GM21515 (cell line): ENCODE results near the gene PLIN4.
"Not testable (repeated sequence)": the region's sequence is repeated elsewhere in the genome, so short reads cannot be mapped to it uniquely, and the experiment has no call there.

Source experiments
- ATAC-seq: cut with Tn5 transposase; IDR thresholded peaks from one replicate; pipeline ENCODE4 v1.9.1; 2021; ENCODE audit not compliant: unreplicated experiment

Gene PLIN4, protein sequence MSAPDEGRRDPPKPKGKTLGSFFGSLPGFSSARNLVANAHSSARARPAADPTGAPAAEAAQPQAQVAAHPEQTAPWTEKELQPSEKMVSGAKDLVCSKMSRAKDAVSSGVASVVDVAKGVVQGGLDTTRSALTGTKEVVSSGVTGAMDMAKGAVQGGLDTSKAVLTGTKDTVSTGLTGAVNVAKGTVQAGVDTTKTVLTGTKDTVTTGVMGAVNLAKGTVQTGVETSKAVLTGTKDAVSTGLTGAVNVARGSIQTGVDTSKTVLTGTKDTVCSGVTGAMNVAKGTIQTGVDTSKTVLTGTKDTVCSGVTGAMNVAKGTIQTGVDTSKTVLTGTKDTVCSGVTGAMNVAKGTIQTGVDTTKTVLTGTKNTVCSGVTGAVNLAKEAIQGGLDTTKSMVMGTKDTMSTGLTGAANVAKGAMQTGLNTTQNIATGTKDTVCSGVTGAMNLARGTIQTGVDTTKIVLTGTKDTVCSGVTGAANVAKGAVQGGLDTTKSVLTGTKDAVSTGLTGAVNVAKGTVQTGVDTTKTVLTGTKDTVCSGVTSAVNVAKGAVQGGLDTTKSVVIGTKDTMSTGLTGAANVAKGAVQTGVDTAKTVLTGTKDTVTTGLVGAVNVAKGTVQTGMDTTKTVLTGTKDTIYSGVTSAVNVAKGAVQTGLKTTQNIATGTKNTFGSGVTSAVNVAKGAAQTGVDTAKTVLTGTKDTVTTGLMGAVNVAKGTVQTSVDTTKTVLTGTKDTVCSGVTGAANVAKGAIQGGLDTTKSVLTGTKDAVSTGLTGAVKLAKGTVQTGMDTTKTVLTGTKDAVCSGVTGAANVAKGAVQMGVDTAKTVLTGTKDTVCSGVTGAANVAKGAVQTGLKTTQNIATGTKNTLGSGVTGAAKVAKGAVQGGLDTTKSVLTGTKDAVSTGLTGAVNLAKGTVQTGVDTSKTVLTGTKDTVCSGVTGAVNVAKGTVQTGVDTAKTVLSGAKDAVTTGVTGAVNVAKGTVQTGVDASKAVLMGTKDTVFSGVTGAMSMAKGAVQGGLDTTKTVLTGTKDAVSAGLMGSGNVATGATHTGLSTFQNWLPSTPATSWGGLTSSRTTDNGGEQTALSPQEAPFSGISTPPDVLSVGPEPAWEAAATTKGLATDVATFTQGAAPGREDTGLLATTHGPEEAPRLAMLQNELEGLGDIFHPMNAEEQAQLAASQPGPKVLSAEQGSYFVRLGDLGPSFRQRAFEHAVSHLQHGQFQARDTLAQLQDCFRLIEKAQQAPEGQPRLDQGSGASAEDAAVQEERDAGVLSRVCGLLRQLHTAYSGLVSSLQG (N-terminal part only)

GRCh38 chr19:4518345-4519171 lies at the start of gene PLIN4:
Gene PLIN4 (minus strand): TSS chr19:4518486. CDS start chr19:4518272, 214 bp downstream.
- ATAC-seq, result no peak

DNA sequence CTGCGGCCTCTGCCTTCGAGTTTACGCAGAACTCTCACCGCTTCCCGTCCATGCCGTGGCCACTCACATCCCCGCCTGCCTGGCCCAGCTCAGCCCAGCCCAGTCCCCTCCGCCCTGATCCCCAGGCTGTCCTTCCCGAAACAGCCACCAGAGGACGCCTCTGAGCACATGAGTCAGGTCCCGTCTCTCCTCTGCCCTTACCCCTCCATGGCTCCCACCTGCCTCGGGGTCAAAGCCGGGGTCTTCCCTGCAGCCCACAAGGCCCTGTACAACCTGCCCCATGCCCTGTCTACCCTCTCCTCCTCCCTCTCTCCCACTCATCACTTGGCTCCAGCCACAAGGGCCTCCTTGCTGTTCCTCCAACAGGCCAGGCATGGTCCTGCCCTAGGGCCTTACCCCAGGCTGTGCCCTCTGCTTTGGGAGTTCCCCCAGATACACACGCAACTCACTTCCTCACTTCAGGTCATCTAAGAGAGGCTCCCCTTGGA lies 49.3 kb upstream of the PLIN4 start:
- ATAC-seq, result no peak

DNA sequence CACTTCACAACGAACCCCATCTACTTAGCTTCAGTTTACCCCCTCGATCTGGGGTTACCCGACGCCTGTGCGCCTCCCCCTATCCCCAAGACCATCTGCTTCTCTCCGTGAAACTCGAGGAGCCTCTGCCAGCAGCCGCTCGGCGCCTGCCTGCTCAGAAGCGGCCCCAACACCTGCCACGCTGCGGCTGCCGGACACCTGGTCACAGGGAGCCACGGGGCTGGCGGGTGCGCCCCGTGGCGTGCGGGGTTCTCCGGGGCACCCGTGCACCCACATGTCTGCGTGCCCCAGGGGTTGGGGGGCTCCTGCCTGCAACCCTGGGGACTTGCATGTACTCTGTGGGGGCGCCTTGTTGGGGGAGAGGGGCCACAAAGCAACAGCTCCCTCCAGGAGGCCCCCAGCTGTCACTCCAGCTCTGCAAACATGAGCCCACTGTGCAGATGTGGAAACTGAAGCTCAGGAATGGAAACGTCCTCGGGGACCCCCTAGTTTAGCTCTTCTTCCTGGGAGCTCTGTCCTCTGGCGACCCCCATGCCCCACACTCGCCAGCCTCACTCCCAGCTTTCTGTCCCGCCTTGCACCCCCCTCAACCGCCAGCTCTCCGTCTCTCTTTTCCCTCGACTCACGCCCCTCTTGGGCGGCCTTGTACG lies 48.2 kb upstream of the PLIN4 start:
- no peak for ATAC-seq

DNA sequence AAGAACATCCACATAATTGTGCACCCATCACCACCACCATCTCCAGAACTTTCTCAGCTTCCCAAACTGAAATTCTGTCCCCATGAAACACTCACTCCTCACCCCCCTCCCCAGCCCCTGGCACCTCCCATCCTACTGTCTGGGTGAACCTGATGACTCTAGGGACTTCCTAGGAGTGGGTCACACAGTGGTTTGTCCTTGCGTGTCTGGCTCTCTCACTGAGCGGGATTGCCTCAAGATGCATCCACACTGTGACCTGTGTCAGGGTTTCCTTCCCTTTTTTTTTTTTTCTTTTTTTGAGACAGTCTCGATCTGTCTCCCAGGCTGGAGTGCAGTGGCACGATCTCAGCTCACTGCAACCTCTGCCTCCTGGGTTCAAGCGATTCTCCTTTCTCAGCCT lies 45.3 kb upstream of the PLIN4 start:
- ATAC-seq, result not testable (repeated sequence)

DNA sequence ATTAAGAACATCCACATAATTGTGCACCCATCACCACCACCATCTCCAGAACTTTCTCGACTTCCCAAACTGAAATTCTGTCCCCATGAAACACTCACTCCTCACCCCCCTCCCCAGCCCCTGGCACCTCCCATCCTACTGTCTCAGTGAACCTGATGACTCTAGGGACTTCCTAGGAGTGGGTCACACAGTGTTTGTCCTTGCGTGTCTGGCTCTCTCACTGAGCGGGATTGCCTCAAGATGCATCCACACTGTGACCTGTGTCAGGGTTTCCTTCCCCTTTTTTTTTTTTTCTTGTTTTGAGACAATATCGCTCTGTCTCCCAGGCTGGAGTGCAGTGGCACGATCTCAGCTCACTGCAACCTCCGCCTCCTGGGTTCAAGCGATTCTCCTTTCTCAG lies 43.8 kb upstream of the PLIN4 start:
- not testable (repeated sequence) for ATAC-seq

- no peak for ATAC-seq
Measured at GRCh38 chr19:4559569-4559968, 41.3 kb upstream of the PLIN4 start, which contains the start of gene SEMA6B. Gene SEMA6B (minus strand): TSS chr19:4559684. CDS start chr19:4558457, 1,227 bp downstream.

DNA sequence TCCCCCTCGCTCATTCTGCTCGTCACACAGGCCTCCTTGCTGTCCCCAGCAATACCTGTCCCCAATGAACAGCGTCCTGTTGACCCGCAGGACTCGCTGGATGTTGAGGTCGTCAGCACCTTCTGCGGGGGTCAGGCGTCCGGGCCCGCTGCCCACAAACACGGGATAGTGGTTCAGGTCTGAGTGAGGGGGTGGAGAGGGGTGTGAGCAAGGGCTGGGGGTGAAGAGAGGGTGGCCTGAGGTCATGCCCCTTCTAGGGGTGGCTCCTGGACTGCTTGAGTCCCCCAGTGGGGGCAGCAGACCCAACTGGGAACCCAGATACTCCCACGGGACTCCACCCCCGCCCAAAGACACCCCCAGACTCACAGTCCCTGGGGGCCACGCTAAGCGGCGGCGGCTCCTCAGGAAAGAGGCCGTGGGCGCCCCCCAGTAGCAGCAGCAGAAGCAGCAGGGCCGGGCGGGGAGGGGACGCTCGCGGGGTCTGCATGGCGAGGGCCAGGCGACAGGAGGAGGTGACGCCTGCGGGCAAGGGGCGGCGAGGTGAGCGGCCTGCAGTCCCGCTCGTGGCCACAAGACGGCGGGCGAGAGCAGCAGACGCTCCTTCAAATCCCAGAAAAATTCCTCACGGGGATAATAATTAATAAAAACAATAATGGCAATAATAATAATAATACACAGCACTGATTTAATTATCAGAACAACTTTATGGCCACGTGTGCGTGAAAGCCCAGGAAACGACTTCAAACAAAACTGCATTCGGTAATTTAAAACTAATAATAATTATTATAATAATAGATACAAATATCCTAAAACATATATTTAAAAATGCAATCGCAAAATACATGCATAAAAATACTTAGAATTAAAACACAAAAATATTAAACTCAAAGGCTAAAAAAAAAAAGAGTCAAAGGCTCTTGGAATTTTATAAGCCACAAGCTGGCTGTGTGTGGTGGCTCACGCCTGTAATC lies 40.0 kb upstream of the PLIN4 start:
- no peak for ATAC-seq

- no peak for ATAC-seq
Measured at GRCh38 chr19:4557144-4557970, 39.1 kb upstream of the PLIN4 start.

- no peak for ATAC-seq
Measured at GRCh38 chr19:4556597-4557127, 38.4 kb upstream of the PLIN4 start.

DNA sequence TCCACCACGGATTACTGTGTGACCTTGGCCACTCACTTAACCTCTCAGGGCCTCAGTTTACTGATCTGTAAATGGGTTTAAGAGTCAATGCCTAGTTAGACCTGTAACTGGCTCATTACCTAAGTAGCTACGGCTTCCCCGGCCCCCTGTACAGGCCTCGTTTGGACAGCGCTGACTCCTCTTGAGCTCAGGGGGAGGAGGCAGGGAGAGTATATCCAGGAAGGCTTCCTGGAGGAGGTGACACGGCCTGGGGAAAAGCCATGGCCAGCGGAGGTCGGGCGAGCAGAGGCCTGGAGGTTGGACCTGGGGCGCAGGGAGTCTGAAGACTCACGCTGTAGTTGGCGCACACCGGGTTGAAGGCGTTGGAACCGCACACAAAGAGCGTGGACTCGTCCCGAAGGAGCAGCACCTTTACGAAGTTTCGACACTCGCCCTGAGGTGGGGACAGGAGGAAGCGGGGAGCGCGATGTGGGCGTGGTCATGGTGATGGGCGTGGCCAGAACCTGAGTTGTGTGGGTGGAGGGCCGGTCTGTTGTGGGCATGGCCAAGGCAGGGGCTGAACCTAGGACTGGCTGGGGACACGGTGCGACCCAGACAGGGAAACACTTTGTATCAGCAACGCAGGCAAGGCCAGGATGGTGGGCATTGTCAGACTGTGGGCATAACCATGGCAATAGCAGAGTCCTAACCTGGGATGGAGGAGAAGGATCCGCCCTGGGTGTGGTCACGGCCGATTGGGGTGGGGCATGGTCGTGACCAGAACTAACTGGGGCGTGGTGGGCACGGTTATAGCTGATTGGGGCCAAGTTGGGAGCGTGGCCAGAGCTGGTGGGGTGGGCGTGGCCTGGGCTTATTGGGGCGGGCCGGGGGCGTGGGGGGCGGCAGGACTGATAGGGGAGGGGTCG lies 37.6 kb upstream of the PLIN4 start:
- no peak for ATAC-seq

DNA sequence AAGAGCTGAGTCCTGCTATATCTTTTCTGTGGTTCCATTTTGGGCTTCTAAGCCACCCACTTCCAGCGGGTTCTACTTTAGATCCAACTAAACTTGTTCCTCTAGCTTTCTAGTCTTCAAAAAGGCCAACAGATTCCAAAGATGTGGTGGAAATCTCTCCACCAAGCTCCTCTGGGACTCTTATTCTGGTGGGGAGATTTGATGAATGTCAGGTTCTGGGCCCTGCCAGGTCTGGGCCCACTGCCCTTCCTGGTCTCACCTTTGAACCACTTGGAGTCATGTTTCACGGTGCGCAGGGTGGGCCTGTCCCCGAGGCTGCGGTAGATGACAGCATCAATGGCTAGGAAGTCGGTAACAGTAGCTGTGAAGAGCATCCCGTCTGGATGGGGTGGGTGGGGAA lies 36.4 kb upstream of the PLIN4 start:
- ATAC-seq, result no peak

DNA sequence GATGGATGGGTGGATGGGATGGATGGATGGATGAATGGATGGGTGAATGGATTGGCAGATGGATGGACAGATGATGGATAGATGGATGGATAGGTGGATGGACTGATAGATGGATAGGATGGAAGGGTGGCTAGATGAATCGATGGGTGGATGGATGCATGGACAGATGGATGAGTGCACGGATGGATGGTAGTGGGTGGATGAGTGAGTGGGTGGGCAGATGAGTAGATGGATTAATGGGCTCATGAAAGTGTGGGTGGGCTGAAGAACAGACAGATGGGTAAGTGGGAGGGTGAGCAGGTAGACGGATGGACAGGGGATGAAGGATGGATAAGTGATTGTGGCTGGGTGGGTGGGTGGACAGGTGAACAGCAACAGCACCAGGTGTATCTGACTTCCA lies 35.5 kb upstream of the PLIN4 start:
- ATAC-seq, result no peak

DNA sequence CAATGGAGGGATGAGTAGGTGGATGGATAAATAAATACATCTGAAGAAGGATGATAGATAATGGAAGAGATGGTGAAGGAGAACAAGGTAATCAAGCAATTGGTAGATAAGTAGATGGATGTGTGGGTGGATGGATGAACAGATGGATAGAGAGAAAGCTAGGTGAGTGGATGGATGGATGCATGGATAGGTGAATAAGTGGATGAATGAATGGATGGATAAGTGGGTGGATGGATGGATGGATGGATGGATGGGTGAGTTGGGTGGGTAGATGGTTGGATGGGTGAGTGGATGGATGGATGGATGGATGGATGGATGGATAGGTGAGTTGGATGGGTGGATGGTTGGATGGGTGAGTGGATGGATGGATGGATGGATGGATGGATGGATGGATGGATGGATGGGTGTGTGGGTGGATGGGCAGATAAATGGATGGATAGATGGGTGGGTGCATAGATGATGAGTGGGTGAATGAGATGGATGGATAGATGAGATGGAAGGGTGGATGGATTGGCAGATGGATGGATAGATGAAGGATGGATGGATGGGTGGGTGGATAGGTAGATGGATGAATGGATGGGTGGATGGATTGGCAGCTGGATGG lies 34.9 kb upstream of the PLIN4 start:
- no peak for ATAC-seq

DNA sequence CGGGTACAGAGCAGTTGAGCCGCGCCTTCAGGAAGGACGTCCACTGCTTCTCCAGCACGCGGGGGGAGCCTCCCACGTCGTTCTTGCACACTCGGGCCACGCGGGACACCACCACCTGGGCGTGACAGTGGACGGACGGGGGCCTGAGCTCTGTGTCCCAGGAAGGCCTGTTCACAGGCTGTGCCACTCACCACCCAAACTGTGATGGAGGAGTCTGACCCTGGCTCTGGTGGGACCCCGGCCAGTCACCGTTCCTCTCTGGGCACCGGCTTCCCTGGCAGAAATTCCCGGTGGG lies 34.2 kb upstream of the PLIN4 start:
- no peak for ATAC-seq

- no peak for ATAC-seq
Measured at GRCh38 chr19:4550479-4551050, 32.3 kb upstream of the PLIN4 start.

DNA sequence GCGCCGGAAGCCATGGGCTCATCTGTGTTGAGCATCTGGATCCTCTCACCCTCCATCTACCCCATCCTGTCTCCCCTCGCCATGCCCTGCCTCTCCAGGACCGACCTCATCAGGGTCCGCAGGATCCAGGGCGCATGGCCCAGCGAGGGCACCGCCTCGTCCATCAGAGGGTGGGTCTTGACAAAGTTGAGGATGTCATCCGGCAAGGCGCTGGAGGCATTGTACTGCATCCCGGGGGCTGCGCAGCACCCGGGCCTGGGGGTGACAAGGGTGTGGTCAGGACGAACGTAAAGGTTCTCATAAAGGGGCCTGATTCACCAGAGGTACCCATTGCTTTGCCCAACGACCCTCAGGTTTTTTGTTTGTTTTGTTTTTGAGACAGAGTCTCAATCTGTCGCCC lies 31.7 kb upstream of the PLIN4 start:
- no peak for ATAC-seq
